SK-N-MC (cell line): ENCODE results near the gene KRT31.

Experiments
- EZH2 ChIP-seq: fragments of 200-600 bp; sonication (generic); IDR thresholded peaks from one replicate; pipeline ENCODE4 v1.6.1; 2017; ENCODE audit warnings: antibody characterized with exemption
- FOXP2 ChIP-seq: optimal IDR thresholded peaks from 2 replicates; pipeline ENCODE3; 2011; ENCODE audit warnings: mild to moderate bottlenecking, moderate library complexity; ENCODE audit not compliant: insufficient read depth; ENCODE audit errors: extremely low read length, control extremely low read depth
- POLR2AphosphoS5 ChIP-seq: IDR thresholded peaks from 2 replicates; pipeline ENCODE4 v1.6.1; 2012; ENCODE audit warnings: mild to moderate bottlenecking, low read depth, low read length, borderline replicate concordance

DNA sequence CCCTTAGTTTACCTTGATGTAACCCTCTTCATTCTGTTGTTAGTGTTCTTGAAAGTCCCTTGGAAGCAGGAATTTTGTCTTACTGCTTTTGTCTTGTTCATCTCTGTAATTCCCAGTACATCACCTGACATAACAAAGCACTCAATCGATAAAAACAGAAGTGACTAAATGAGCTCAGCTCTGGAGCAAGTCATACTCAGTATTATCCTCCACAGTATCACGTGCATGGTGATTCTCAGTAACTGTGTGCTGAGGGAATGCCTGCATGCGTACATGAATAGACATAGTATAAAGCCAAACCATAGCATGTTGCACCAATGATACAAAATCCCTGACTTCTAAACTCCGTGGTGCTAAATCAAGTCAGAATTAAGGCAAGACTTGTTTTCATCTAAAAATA, 36.2 kb upstream of the KRT31 start:
- TF ChIP-seq POLR2AphosphoS5 (no peak), EZH2 (no peak), FOXP2 (no peak)
